Measurements from ENCODE around the gene ST8SIA5. TPM values are rescaled to one million over a fixed set of nuclear protein-coding genes. Genes with fewer than 3 reads are reported as not detected.

ST8SIA5 gene
- total and polyA plus RNA-seq, 2 donors (not counting 3 experiments of a cell fraction or from before 2014, with no cell fraction given), result 0.25 to 0.62 TPM

DNA sequence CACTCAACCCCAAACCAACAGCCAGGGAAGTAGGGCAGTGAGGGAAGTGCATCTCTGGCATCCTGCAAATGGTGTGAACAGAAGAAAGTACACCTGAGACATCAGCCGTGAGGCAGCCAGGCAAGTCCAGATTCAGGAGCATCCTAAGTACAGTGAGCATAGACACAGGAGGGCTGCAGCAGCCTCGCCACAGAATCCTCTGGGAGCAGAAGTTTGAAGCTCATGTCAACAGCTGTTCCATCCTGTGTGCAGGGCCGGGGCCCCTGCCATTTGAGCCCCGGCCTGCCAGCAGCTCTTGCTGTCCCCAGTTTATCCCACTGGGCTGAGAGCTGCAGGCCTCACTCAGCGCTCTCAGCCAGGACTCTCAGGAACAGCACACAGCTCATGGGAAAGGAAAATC lies 114.3 kb downstream of the ST8SIA5 start:
- Histone ChIP-seq H3K9me3 (replicated peaks; ENCODE audit: control insufficient read depth, insufficient read depth, low read length) (no peaks in the 10 kb centered on the region), H4K20me1 (replicated peaks; ENCODE audit: control insufficient read depth, extremely low read depth, insufficient read depth, low read length) (no peaks in the 10 kb centered on the region), H3K4me1 (ENCODE audit: control insufficient read depth, extremely low read depth, insufficient read depth, low read length) (no peaks in the 10 kb centered on the region), H2AFZ (ENCODE audit: low read depth, low read length) (no peak overlapping the region), H3K4me3 (replicated peaks in 1 of 3; ENCODE audit: insufficient read depth in 1 of 3, low read depth in 1 of 3, low read length in 3 of 3) (no peak overlapping the region), H3K27me3 (ENCODE audit: control insufficient read depth in 2 of 2, insufficient read depth in 2 of 2, low read length in 2 of 2) (no peaks in the 10 kb centered on the region), H3K79me2 (ENCODE audit: control insufficient read depth, insufficient read depth, low read length) (no peaks in the 10 kb centered on the region), H3K36me3 (ENCODE audit: control insufficient read depth in 2 of 2, extremely low read depth in 1 of 2, insufficient read depth in 2 of 2, low read length in 2 of 2) (no peaks in the 10 kb centered on the region), H3K9ac (replicated peaks; ENCODE audit: extremely low read depth, insufficient read depth, low read length) (no peak overlapping the region), H3K4me2 (ENCODE audit: insufficient read depth, low read length) (no peak overlapping the region), H3K27ac (ENCODE audit: insufficient read depth, low read depth, low read length) (no peak overlapping the region), H3K9me1 (replicated peaks; ENCODE audit: control insufficient read depth, extremely low read depth, insufficient read depth, low read length) (no peaks in the 10 kb centered on the region)
- TF ChIP-seq, protein P1, sequence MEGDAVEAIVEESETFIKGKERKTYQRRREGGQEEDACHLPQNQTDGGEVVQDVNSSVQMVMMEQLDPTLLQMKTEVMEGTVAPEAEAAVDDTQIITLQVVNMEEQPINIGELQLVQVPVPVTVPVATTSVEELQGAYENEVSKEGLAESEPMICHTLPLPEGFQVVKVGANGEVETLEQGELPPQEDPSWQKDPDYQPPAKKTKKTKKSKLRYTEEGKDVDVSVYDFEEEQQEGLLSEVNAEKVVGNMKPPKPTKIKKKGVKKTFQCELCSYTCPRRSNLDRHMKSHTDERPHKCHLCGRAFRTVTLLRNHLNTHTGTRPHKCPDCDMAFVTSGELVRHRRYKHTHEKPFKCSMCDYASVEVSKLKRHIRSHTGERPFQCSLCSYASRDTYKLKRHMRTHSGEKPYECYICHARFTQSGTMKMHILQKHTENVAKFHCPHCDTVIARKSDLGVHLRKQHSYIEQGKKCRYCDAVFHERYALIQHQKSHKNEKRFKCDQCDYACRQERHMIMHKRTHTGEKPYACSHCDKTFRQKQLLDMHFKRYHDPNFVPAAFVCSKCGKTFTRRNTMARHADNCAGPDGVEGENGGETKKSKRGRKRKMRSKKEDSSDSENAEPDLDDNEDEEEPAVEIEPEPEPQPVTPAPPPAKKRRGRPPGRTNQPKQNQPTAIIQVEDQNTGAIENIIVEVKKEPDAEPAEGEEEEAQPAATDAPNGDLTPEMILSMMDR (IDR thresholded peaks at IDR 0.05; ENCODE audit: extremely low read depth in 1 of 2, insufficient read depth in 1 of 2, low read depth in 1 of 2, low read length in 2 of 2), result no peak
- TF ChIP-seq GATA2 (IDR thresholded peaks at IDR 0.05; ENCODE audit: insufficient read depth, insufficient read length, low read depth, low read length) (no peak), FOS (IDR thresholded peaks at IDR 0.05; ENCODE audit: borderline replicate concordance, insufficient read depth, low read length) (no peak), POLR2A (IDR thresholded peaks at IDR 0.05; ENCODE audit: low read depth, low read length) (no peak), MYC (IDR thresholded peaks at IDR 0.05; ENCODE audit: low read depth, low read length) (no peak), POLR2AphosphoS5 (IDR thresholded peaks at IDR 0.05; ENCODE audit: insufficient read depth, low read depth, low read length) (no peak), JUN (IDR thresholded peaks at IDR 0.05; ENCODE audit: borderline replicate concordance, insufficient read depth, insufficient read length, low read depth) (no peak), EZH2 (IDR thresholded peaks at IDR 0.05; ENCODE audit: borderline replicate concordance, low read depth, low read length, severe bottlenecking) (no peak)
- TF ChIP-seq, protein P2, sequence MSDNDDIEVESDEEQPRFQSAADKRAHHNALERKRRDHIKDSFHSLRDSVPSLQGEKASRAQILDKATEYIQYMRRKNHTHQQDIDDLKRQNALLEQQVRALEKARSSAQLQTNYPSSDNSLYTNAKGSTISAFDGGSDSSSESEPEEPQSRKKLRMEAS (IDR thresholded peaks at IDR 0.05; ENCODE audit: insufficient read depth, insufficient read length), result no peak
- dilution Hi-C loops (cut with MboI; ENCODE audit: extremely low pct_ligation_motif_present, low sequenced_read_pairs), result no loop called here
- no TSS peak for BruUV-seq (replicated peaks)
- DNase-seq (ENCODE audit: low read depth, low spot score) (no peak), FAIRE-seq (no peak)
- intact Hi-C loops (cut with micrococcal nuclease), result no loop called here
- ChIA-PET CTCF (interaction anchor here (0.6 to 2.3 kb wide), 4 partner anchors 15 to 1982 kb away, joined by 3 to 16 read pairs (median 6); partner anchors contain the start of gene LOXHD1), POLR2A (no interaction called here)

Measured in endothelial cell of umbilical vein (primary cell).